Omental fat pad (tissue), 4 donors: Measurements from ENCODE around the gene LEUTX. TPM values are rescaled to one million over a fixed set of nuclear protein-coding genes. Genes with fewer than 3 reads are reported as not detected.

ENCODE experiments used
- ATAC-seq: fragments of 150-250 bp; one replicate; pipeline ENCODE4 v1.9.1; 2016; ENCODE audit warnings: mild to moderate bottlenecking, moderate library complexity; ENCODE audit not compliant: low FRiP score
- DNase-seq: peaks from one replicate; pipeline ENCODE4 v3.0.0-alpha.2; 2019; ENCODE audit warnings: low spot score
- CTCF ChIP-seq, 3 donors: fragments of 450-650 bp; IDR thresholded peaks; one replicate each; pipeline ENCODE4 v1.5.1; 2016 to 2017; ENCODE audit warnings: antibody characterized with exemption in 3 of 3, mild to moderate bottlenecking in 3 of 3, moderate library complexity in 2 of 3
- total RNA-seq, 4 donors: library from RNA; depleted of rRNA; stranded (reverse); fragments of >200 nt; gene quantifications; one replicate each; pipeline ENCODE4 v1.1.0, GENCODE V29; 2016

Gene LEUTX
- total RNA-seq, result not detected

DNA sequence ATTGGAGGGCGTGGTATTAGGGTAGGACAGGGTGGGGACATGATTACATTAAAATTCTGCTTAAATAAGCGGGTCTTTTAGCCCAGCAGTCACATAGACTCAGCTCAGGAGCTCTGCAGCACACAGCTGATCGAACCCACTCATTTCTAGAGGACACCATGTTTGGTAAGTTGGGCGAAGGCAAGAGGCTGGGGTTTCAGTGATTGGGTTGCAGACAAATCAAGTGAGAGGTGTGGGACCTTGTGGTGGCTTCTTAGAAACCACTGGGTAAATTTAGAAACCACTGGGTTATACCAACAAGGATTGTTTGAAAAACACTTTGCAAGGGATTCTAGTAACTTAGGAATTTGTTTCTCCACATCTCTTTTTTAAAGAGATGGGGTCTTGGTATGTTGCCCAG, at the start of gene LEUTX:
LEUTX (plus strand) TSS at position 92 of the 400 bp plus-strand sequence; CDS start at position 159, 67 bp downstream.
- no peak for DNase-seq
- ATAC-seq, result no peak
- TF ChIP-seq CTCF (IDR thresholded peaks at IDR 0.05), result no peak

- no peak for TF ChIP-seq CTCF (IDR thresholded peaks at IDR 0.05)
- no peak for ATAC-seq
- DNase-seq, result no peak
Observed at GRCh38 chr19:39729594-39729993, 49.1 kb upstream of the LEUTX start.

GRCh38 chr19:39731685-39732084, 47.0 kb upstream of the LEUTX start:
- DNase-seq, result no peak
- ATAC-seq, result no peak
- no peak for TF ChIP-seq CTCF (IDR thresholded peaks at IDR 0.05)

- no peak for TF ChIP-seq CTCF (IDR thresholded peaks at IDR 0.05)
- DNase-seq (no peak), ATAC-seq (no peak)
Observed at GRCh38 chr19:39733841-39734240, 44.8 kb upstream of the LEUTX start.

- no peak for DNase-seq
- ATAC-seq, result no peak
- no peak for TF ChIP-seq CTCF (IDR thresholded peaks at IDR 0.05)
Observed at GRCh38 chr19:39735688-39736087, 43.0 kb upstream of the LEUTX start.

GRCh38 chr19:39736088-39736487, 42.6 kb upstream of the LEUTX start:
- TF ChIP-seq CTCF (IDR thresholded peaks at IDR 0.05), result no peak
- no peak for ATAC-seq
- no peak for DNase-seq

GRCh38 chr19:39737351-39737750, 41.3 kb upstream of the LEUTX start:
- no peak for TF ChIP-seq CTCF (IDR thresholded peaks at IDR 0.05)
- DNase-seq, result no peak
- ATAC-seq, result no peak
